Adrenal gland (tissue), 5 donors: Measurements from ENCODE around the gene SPINK4.

ENCODE experiments used
- CTCF ChIP-seq, 6 experiments: fragments of 450-650 bp in 4 of 6; fragments of 200-600 bp in 2 of 6; sonication (generic) in 1 of 6; IDR thresholded peaks; 1 replicate in 5 of 6; 2 replicates in 1 of 6; pipeline versions ENCODE4 v1.5.1 to v1.8.0; 2016 to 2021; ENCODE audit warnings: antibody characterized with exemption in 6 of 6, mild to moderate bottlenecking in 2 of 6, moderate library complexity in 1 of 6
- POLR2A ChIP-seq, 2 donors: fragments of 450-650 bp; IDR thresholded peaks; one replicate each; pipeline ENCODE4 v1.6.1; 2017; ENCODE audit warnings: antibody characterized with exemption in 2 of 2, mild to moderate bottlenecking in 2 of 2, moderate library complexity in 1 of 2
- donor health status: DM: no; HTN: no; CAD: no.

GRCh38 chr9:33270146-33270545 lies 30.2 kb downstream of the SPINK4 start:
- TF ChIP-seq CTCF (IDR thresholded peaks at IDR 0.05) (no peak), POLR2A (IDR thresholded peaks at IDR 0.05) (no peak)
